Endothelial cell of umbilical vein (primary cell): ENCODE results near the gene PRSS57. TPM values are rescaled to one million over a fixed set of nuclear protein-coding genes. Genes with fewer than 3 reads are reported as not detected.

Source experiments
- BruUV-seq: library from RNA; stranded (reverse); fragments of 400-500 nt; replicated peaks from 2 replicates; lab custom pipeline; 2021; lab: Mats Ljungman, UMichigan
- CTCF ChIA-PET: fragments of 300-600, 350-600 bp; sonication (Branson Sonifier 250); formaldehyde crosslinking; loops from one replicate; lab custom pipeline; 2021; ENCODE audit warnings: antibody characterized with exemption, inconsistent platforms; lab: Charles Lee
- POLR2A ChIA-PET: fragments of 300-600, 350-600 bp; sonication (Branson Sonifier 250); formaldehyde crosslinking; loops from one replicate; lab custom pipeline; 2021; ENCODE audit warnings: antibody characterized with exemption, inconsistent platforms; lab: Charles Lee
- DNase-seq: peaks from one replicate; pipeline ENCODE4 v3.0.0-alpha.2; 2011; ENCODE audit warnings: low read depth, low spot score
- FAIRE-seq: peaks from 2 replicates; lab custom pipeline; 2011; peaks lifted over from hg19 to GRCh38; lab: Jason Lieb, UNC
- H2AFZ ChIP-seq: 2 replicates; pipeline ENCODE4 v1.6.0; 2012; ENCODE audit warnings: low read depth, low read length, control low read depth, inconsistent platforms
- H3K27ac ChIP-seq: 2 replicates; pipeline ENCODE4 v1.5.1; 2011; ENCODE audit warnings: low read depth, mild to moderate bottlenecking, control low read depth, low read length, moderate library complexity; ENCODE audit not compliant: insufficient read depth
- H3K27me3 ChIP-seq, 2 experiments: 2 replicates each; pipeline versions ENCODE4 v1.6.0 to v1.6.1; 2011; ENCODE audit warnings: low read length in 2 of 2, mixed read lengths in 1 of 2; ENCODE audit not compliant: control insufficient read depth in 2 of 2, insufficient read depth in 2 of 2
- H3K36me3 ChIP-seq, 2 experiments: 2 replicates in 1 of 2; 3 replicates in 1 of 2; pipeline ENCODE4 v1.5.1; 2011; ENCODE audit warnings: low read length in 2 of 2, mild to moderate bottlenecking in 1 of 2, moderate library complexity in 1 of 2; ENCODE audit not compliant: control insufficient read depth in 2 of 2, insufficient read depth in 2 of 2; ENCODE audit errors: extremely low read depth in 1 of 2
- H3K4me1 ChIP-seq: 3 replicates; pipeline ENCODE4 v1.5.1; 2011; ENCODE audit warnings: mild to moderate bottlenecking, low read length; ENCODE audit not compliant: control insufficient read depth, insufficient read depth; ENCODE audit errors: extremely low read depth
- H3K4me2 ChIP-seq: 2 replicates; pipeline ENCODE4 v1.6.1; 2011; ENCODE audit warnings: low read length, control low read depth, mixed read lengths; ENCODE audit not compliant: insufficient read depth
- H3K4me3 ChIP-seq, 3 experiments: fragments of 200-600 bp in 1 of 3; sonication (generic), shearing (Covaris generic) in 1 of 3; replicated peaks in 1 of 3; 2 replicates each; pipeline ENCODE4 v1.5.1; 2011 to 2016; ENCODE audit warnings: control low read depth in 3 of 3, low read length in 3 of 3, mild to moderate bottlenecking in 2 of 3, inconsistent platforms in 1 of 3, low read depth in 1 of 3, moderate library complexity in 1 of 3; ENCODE audit not compliant: insufficient read depth in 1 of 3
- H3K79me2 ChIP-seq: 2 replicates; pipeline ENCODE4 v1.6.0; 2012; ENCODE audit warnings: low read length, inconsistent platforms; ENCODE audit not compliant: control insufficient read depth, insufficient read depth
- H3K9ac ChIP-seq: replicated peaks from 2 replicates; pipeline ENCODE3; 2011; ENCODE audit warnings: low read length, control low read depth; ENCODE audit not compliant: insufficient read depth; ENCODE audit errors: extremely low read depth
- H3K9me1 ChIP-seq: replicated peaks from 3 replicates; pipeline ENCODE4 v1.6.0; 2011; ENCODE audit warnings: mild to moderate bottlenecking, low read length; ENCODE audit not compliant: control insufficient read depth, insufficient read depth; ENCODE audit errors: extremely low read depth
- H3K9me3 ChIP-seq: replicated peaks from 2 replicates; pipeline ENCODE4 v1.5.1; 2012; ENCODE audit warnings: low read length, inconsistent platforms; ENCODE audit not compliant: control insufficient read depth, insufficient read depth
- H4K20me1 ChIP-seq: replicated peaks from 2 replicates; pipeline ENCODE3; 2011; ENCODE audit warnings: mild to moderate bottlenecking, low read length; ENCODE audit not compliant: control insufficient read depth, insufficient read depth; ENCODE audit errors: extremely low read depth
- EZH2 ChIP-seq: IDR thresholded peaks from 2 replicates; pipeline ENCODE4 v1.6.1; 2012; ENCODE audit warnings: borderline replicate concordance, low read depth, mild to moderate bottlenecking, moderate library complexity, low read length, inconsistent platforms; ENCODE audit not compliant: severe bottlenecking
- FOS ChIP-seq: IDR thresholded peaks from 2 replicates; pipeline ENCODE4 v1.6.1; 2011; ENCODE audit warnings: mild to moderate bottlenecking, low read length, moderate library complexity, borderline replicate concordance; ENCODE audit not compliant: insufficient read depth
- GATA2 ChIP-seq: IDR thresholded peaks from 2 replicates; pipeline ENCODE4 v1.7.0; 2011; ENCODE audit warnings: low read depth, mild to moderate bottlenecking, moderate library complexity, mixed read lengths, low read length; ENCODE audit not compliant: insufficient read length, insufficient read depth
- JUN ChIP-seq: IDR thresholded peaks from 2 replicates; pipeline ENCODE4 v1.6.1; 2011; ENCODE audit warnings: borderline replicate concordance, low read depth; ENCODE audit not compliant: insufficient read length, insufficient read depth
- MAX ChIP-seq: IDR thresholded peaks from 2 replicates; pipeline ENCODE4 v1.6.1; 2011; ENCODE audit not compliant: insufficient read depth, insufficient read length
- MYC ChIP-seq: IDR thresholded peaks from one replicate; pipeline ENCODE4 v1.6.1; 2011; ENCODE audit warnings: mild to moderate bottlenecking, low read depth, low read length
- POLR2A ChIP-seq: IDR thresholded peaks from 2 replicates; pipeline ENCODE4 v1.6.1; 2012; ENCODE audit warnings: low read depth, mild to moderate bottlenecking, control low read depth, low read length
- POLR2AphosphoS5 ChIP-seq: IDR thresholded peaks from 2 replicates; pipeline ENCODE4 v1.6.1; 2012; ENCODE audit warnings: low read depth, mild to moderate bottlenecking, control low read depth, low read length, moderate library complexity; ENCODE audit not compliant: insufficient read depth
- dilution Hi-C: fragments of 300-500 bp; cut with MboI; formaldehyde crosslinking; loops from one replicate; pipeline ENCODE4 v1.15.0; 2019; ENCODE audit warnings: low sequenced_read_pairs; ENCODE audit not compliant: extremely low pct_ligation_motif_present
- intact Hi-C: fragments of 100-400 bp; cut with micrococcal nuclease; formaldehyde crosslinking; loops from one replicate; pipeline ENCODE4 v1.10.0; 2022
- polyA plus RNA-seq, 4 experiments: library from polyadenylated mRNA; depleted of rRNA in 3 of 4; stranded (reverse) in 3 of 4; unstranded in 1 of 4; fragments of >200 nt; gene quantifications; 2 replicates each; pipeline versions ENCODE4 v1.2.1 to v1.2.3, GENCODE V29; 2011 to 2012; ENCODE audit warnings: missing spikeins in 1 of 4
- total RNA-seq: library from RNA; stranded (reverse); gene quantifications from 2 replicates; pipeline ENCODE4 v1.2.3, GENCODE V29; 2021
- TF ChIP-seq, protein P1 (sequence below), 2 donors: IDR thresholded peaks; 1 replicate in 1 of 2; 2 replicates in 1 of 2; pipeline ENCODE4 v1.5.1; 2011; ENCODE audit warnings: low read length in 2 of 2, mild to moderate bottlenecking in 2 of 2, moderate library complexity in 2 of 2, control low read depth in 1 of 2, inconsistent platforms in 1 of 2, low read depth in 1 of 2; ENCODE audit not compliant: insufficient read depth in 1 of 2; ENCODE audit errors: extremely low read depth in 1 of 2

PRSS57 gene
- total and polyA plus RNA-seq, 2 donors (not counting 3 experiments of a cell fraction or from before 2014, with no cell fraction given): not detected

GRCh38 chr19:646779-647565 lies 48.3 kb downstream of the PRSS57 start:
- H3K79me2 ChIP-seq: peaks cover under 1% of the 10 kb centered on the region
- no peaks in the 10 kb centered on the region for H3K9me3 ChIP-seq
- no peaks in the 10 kb centered on the region for H3K9me1 ChIP-seq
- H3K4me1 ChIP-seq: no peaks in the 10 kb centered on the region
- POLR2A ChIA-PET: no interaction called here
- no peak overlapping the region for H3K4me2 ChIP-seq
- TF ChIP-seq GATA2 (no peak), FOS (no peak), POLR2A (no peak), POLR2AphosphoS5 (no peak), MAX (no peak), JUN (no peak), EZH2 (no peak), MYC (no peak)
- TF ChIP-seq, protein P1, sequence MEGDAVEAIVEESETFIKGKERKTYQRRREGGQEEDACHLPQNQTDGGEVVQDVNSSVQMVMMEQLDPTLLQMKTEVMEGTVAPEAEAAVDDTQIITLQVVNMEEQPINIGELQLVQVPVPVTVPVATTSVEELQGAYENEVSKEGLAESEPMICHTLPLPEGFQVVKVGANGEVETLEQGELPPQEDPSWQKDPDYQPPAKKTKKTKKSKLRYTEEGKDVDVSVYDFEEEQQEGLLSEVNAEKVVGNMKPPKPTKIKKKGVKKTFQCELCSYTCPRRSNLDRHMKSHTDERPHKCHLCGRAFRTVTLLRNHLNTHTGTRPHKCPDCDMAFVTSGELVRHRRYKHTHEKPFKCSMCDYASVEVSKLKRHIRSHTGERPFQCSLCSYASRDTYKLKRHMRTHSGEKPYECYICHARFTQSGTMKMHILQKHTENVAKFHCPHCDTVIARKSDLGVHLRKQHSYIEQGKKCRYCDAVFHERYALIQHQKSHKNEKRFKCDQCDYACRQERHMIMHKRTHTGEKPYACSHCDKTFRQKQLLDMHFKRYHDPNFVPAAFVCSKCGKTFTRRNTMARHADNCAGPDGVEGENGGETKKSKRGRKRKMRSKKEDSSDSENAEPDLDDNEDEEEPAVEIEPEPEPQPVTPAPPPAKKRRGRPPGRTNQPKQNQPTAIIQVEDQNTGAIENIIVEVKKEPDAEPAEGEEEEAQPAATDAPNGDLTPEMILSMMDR (IDR thresholded peaks at IDR 0.05; ENCODE audit: extremely low read depth in 1 of 2, insufficient read depth in 1 of 2, low read depth in 1 of 2, low read length in 2 of 2): no peak
- FAIRE-seq (no peak), DNase-seq (no peak)
- H3K27me3 ChIP-seq: no peaks in the 10 kb centered on the region
- no peak overlapping the region for H3K9ac ChIP-seq
- H3K27ac ChIP-seq: no peak overlapping the region
- H3K36me3 ChIP-seq: peaks cover 8 to 20% of the 10 kb centered on the region in 2 experiments
- dilution Hi-C loops (no loop called here), intact Hi-C loops (no loop called here)
- H4K20me1 ChIP-seq: no peaks in the 10 kb centered on the region
- no peak overlapping the region for H3K4me3 ChIP-seq
- CTCF ChIA-PET: no interaction called here
- no TSS peak for BruUV-seq
- no peak overlapping the region for H2AFZ ChIP-seq
